ENCODE measurements around the gene ZNF662. TPM values are rescaled to one million over a fixed set of nuclear protein-coding genes. Genes with fewer than 3 reads are reported as not detected.
"Not testable (repeated sequence)": the region's sequence is repeated elsewhere in the genome, so short reads cannot be mapped to it uniquely, and the experiment has no call there.

The ZNF662 gene
- 19.5 TPM for polyA plus RNA-seq (ENCODE audit: insufficient read length)

GRCh38 chr3:42906070-42906847 is at the start of gene ZNF662:
Gene ZNF662 (plus strand): TSS chr3:42906142. CDS start chr3:42908115, 1,973 bp downstream.
- DNase-seq (ENCODE audit: low read depth): no peak

GRCh38 chr3:42856544-42856943 is 49.4 kb upstream of the ZNF662 start:
- no peak for DNase-seq (ENCODE audit: low read depth)

GRCh38 chr3:42864321-42864950 is 41.5 kb upstream of the ZNF662 start:
- no peak for DNase-seq (ENCODE audit: low read depth)

- DNase-seq (ENCODE audit: low read depth): no peak
Observed at GRCh38 chr3:42865256-42865655, 40.7 kb upstream of the ZNF662 start.

GRCh38 chr3:42867138-42867537 is 38.8 kb upstream of the ZNF662 start:
- no peak for DNase-seq (ENCODE audit: low read depth)

- DNase-seq (ENCODE audit: low read depth): no peak
Observed at GRCh38 chr3:42868841-42869240, 37.1 kb upstream of the ZNF662 start.

GRCh38 chr3:42871592-42872196 is 34.2 kb upstream of the ZNF662 start:
- no peak for DNase-seq (ENCODE audit: low read depth)

- no peak for DNase-seq (ENCODE audit: low read depth)
Observed at GRCh38 chr3:42872718-42873117, 33.2 kb upstream of the ZNF662 start.

GRCh38 chr3:42873221-42873982 is 32.5 kb upstream of the ZNF662 start:
- no peak for DNase-seq (ENCODE audit: low read depth)

- no peak for DNase-seq (ENCODE audit: low read depth)
Observed at GRCh38 chr3:42874749-42875148, 31.2 kb upstream of the ZNF662 start.

GRCh38 chr3:42875325-42876151 is 30.4 kb upstream of the ZNF662 start, which contains the start of gene CYP8B1:
Gene CYP8B1 (minus strand): TSS chr3:42875879. CDS start chr3:42875816, 63 bp downstream.
- DNase-seq (ENCODE audit: low read depth): no peak

- no peak for DNase-seq (ENCODE audit: low read depth)
Observed at GRCh38 chr3:42876401-42876800, 29.5 kb upstream of the ZNF662 start.

- no peak for DNase-seq (ENCODE audit: low read depth)
Observed at GRCh38 chr3:42876940-42877720, 28.8 kb upstream of the ZNF662 start.

- no peak for DNase-seq (ENCODE audit: low read depth)
Observed at GRCh38 chr3:42877881-42878280, 28.1 kb upstream of the ZNF662 start.

- DNase-seq (ENCODE audit: low read depth): no peak
Observed at GRCh38 chr3:42880183-42880582, 25.8 kb upstream of the ZNF662 start.

GRCh38 chr3:42880601-42881451 is 25.1 kb upstream of the ZNF662 start:
- DNase-seq (ENCODE audit: low read depth): peak; percentile 29

- DNase-seq (ENCODE audit: low read depth): not testable (repeated sequence)
Observed at GRCh38 chr3:42883251-42883930, 22.6 kb upstream of the ZNF662 start.

GRCh38 chr3:42884324-42884723 is 21.6 kb upstream of the ZNF662 start:
- no peak for DNase-seq (ENCODE audit: low read depth)

All from forelimb muscle (tissue), 1 donor.